Measurements from ENCODE around the gene VPS41. TPM values are rescaled to one million over a fixed set of nuclear protein-coding genes. Genes with fewer than 3 reads are reported as not detected.

VPS41 gene
- total and polyA plus RNA-seq, 12 donors = 12.7 to 133 (median 59.8) TPM

GRCh38 chr7:38704041-38704547 lies 204.9 kb downstream of the VPS41 start:
- Histone ChIP-seq H3K9me3 (replicated peaks in 1 of 3) (no peaks in the 10 kb centered on the region), H3K4me1 (replicated peaks in 1 of 2) (no peaks in the 10 kb centered on the region), H3K27me3 (no peaks in the 10 kb centered on the region), H3K4me3 (no peak overlapping the region), H3K36me3 (replicated peaks in 1 of 2) (no peaks in the 10 kb centered on the region), H3K27ac (no peak overlapping the region)
- intact Hi-C loops (cut with DNase I) = no loop called here
- 67 to 78% (median 73%) methylated on average over 4 of the region's 4 CpGs for WGBS, 4 donors
- TF ChIP-seq POLR2A (IDR thresholded peaks at IDR 0.05) = no peak
- TF ChIP-seq CTCF (IDR thresholded peaks at IDR 0.05) = no peak
- no peak for DNase-seq

GRCh38 chr7:38703093-38703492 lies 205.9 kb downstream of the VPS41 start:
- intact Hi-C loops (cut with DNase I) = no loop called here
- no peak for DNase-seq
- no peaks in the 10 kb centered on the region for H3K27me3 ChIP-seq
- no peak overlapping the region for H3K27ac ChIP-seq
- no peaks in the 10 kb centered on the region for H3K36me3 ChIP-seq (replicated peaks in 1 of 2)
- H3K4me1 ChIP-seq (replicated peaks in 1 of 2) = no peaks in the 10 kb centered on the region
- TF ChIP-seq POLR2A (IDR thresholded peaks at IDR 0.05) (no peak), CTCF (IDR thresholded peaks at IDR 0.05) (no peak)
- WGBS, 4 donors = 74 to 85% (median 82%) methylated on average over 4 of the region's 4 CpGs
- no peak overlapping the region for H3K4me3 ChIP-seq
- H3K9me3 ChIP-seq (replicated peaks in 1 of 3) = no peaks in the 10 kb centered on the region

- WGBS, 4 donors = 82 to 87% (median 86%) methylated on average over 10 of the region's 10 CpGs
- Histone ChIP-seq H3K4me1 (replicated peaks in 1 of 2) (no peaks in the 10 kb centered on the region), H3K27ac (no peak overlapping the region), H3K9me3 (replicated peaks in 1 of 3) (no peaks in the 10 kb centered on the region), H3K27me3 (no peaks in the 10 kb centered on the region), H3K4me3 (no peak overlapping the region), H3K36me3 (replicated peaks in 1 of 2) (no peaks in the 10 kb centered on the region)
- DNase-seq = no peak
- no peak for TF ChIP-seq CTCF (IDR thresholded peaks at IDR 0.05)
- no peak for TF ChIP-seq POLR2A (IDR thresholded peaks at IDR 0.05)
- intact Hi-C loops (cut with DNase I) = no loop called here
Observed at GRCh38 chr7:38702002-38702535, 206.9 kb downstream of the VPS41 start.

- H3K36me3 ChIP-seq (replicated peaks in 1 of 2) = no peaks in the 10 kb centered on the region
- DNase-seq = no peak
Observed at GRCh38 chr7:38700116-38700515, 208.9 kb downstream of the VPS41 start.

More at GRCh38 chr7:38700116-38700515, 208.9 kb downstream of the VPS41 start:
- Histone ChIP-seq H3K27me3 (no peaks in the 10 kb centered on the region), H3K4me3 (no peak overlapping the region), H3K4me1 (replicated peaks in 1 of 2) (no peaks in the 10 kb centered on the region), H3K27ac (no peak overlapping the region), H3K9me3 (replicated peaks in 1 of 3) (no peaks in the 10 kb centered on the region)
- TF ChIP-seq POLR2A (IDR thresholded peaks at IDR 0.05) (no peak), CTCF (IDR thresholded peaks at IDR 0.05) (no peak)
- intact Hi-C loops (cut with DNase I) = no loop called here
- 62 to 71% (median 68%) methylated on average over 5 of the region's 5 CpGs for WGBS, 4 donors
